Measurements from ENCODE around the gene TRABD2B. TPM values are rescaled to one million over a fixed set of nuclear protein-coding genes. Genes with fewer than 3 reads are reported as not detected.

TRABD2B gene
- polyA plus RNA-seq, 1 of the 3 experiments (the other 2 are of a cell fraction), result 0.03 TPM

DNA sequence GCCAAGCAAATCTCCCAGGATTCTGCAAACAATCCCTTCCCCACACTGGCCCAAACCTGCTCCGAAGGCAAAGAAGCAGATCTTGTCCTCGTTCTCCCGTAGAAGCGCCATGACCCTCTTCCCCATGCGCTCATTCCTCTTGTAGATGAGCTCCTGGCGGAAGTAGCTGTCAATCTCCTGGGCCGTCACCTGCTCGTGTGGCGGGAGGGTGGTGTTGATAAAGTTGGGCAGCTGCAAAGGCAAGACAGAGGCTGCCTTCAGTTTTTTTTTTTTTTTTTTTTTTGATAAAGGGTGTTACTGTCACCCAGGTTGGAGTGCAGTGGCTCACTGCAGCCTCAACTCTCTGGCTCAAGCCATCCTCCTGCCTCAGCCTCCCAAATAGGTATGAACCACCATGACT is 202.7 kb downstream of the TRABD2B start:
- H2AFZ ChIP-seq (ENCODE audit: low read depth), result no peak overlapping the region
- H3K27ac ChIP-seq (ENCODE audit: low read depth in 2 of 2, low read length in 1 of 2), result no peak overlapping the region
- TF ChIP-seq CHD2 (IDR thresholded peaks at IDR 0.05; ENCODE audit: low read length, partially characterized antibody) (no peak), MXI1 (IDR thresholded peaks at IDR 0.05; ENCODE audit: low read depth, low read length) (no peak), RAD21 (IDR thresholded peaks at IDR 0.05; ENCODE audit: low read length) (no peak), RCOR1 (IDR thresholded peaks at IDR 0.05; ENCODE audit: low read length) (no peak), NFIC (IDR thresholded peaks at IDR 0.05; ENCODE audit: borderline replicate concordance) (no peak), FOXM1 (IDR thresholded peaks at IDR 0.05; ENCODE audit: low read depth) (no peak), SIN3A (IDR thresholded peaks at IDR 0.05; ENCODE audit: borderline replicate concordance, low read depth, low read length) (no peak), GATA2 (CRISPR knock-in tag; IDR thresholded peaks at IDR 0.05) (no peak), YY1 (IDR thresholded peaks at IDR 0.05; ENCODE audit: low read depth) (no peak), FOSL2 (IDR thresholded peaks at IDR 0.05; ENCODE audit: borderline replicate concordance, low read depth) (no peak), RXRA (IDR thresholded peaks at IDR 0.05; ENCODE audit: borderline replicate concordance, low read depth) (no peak), EZH2phosphoT487 (IDR thresholded peaks at IDR 0.05; ENCODE audit: borderline replicate concordance, low read depth) (no peak), ELF1 (IDR thresholded peaks at IDR 0.05) (no peak), FOXJ3 (CRISPR knock-in tag; IDR thresholded peaks at IDR 0.05) (no peak)
- TF ChIP-seq, protein P1, sequence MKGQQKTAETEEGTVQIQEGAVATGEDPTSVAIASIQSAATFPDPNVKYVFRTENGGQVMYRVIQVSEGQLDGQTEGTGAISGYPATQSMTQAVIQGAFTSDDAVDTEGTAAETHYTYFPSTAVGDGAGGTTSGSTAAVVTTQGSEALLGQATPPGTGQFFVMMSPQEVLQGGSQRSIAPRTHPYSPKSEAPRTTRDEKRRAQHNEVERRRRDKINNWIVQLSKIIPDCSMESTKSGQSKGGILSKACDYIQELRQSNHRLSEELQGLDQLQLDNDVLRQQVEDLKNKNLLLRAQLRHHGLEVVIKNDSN (IDR thresholded peaks at IDR 0.05; ENCODE audit: borderline replicate concordance, low read depth), result no peak
- TF ChIP-seq, protein P2, sequence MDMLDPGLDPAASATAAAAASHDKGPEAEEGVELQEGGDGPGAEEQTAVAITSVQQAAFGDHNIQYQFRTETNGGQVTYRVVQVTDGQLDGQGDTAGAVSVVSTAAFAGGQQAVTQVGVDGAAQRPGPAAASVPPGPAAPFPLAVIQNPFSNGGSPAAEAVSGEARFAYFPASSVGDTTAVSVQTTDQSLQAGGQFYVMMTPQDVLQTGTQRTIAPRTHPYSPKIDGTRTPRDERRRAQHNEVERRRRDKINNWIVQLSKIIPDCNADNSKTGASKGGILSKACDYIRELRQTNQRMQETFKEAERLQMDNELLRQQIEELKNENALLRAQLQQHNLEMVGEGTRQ (IDR thresholded peaks at IDR 0.05; ENCODE audit: borderline replicate concordance, low read depth, low read length), result no peak
- no peak overlapping the region for H3K9ac ChIP-seq
- H3K9me3 ChIP-seq, result no peaks in the 10 kb centered on the region
- H3F3A ChIP-seq (replicated peaks; ENCODE audit: insufficient read depth), result no peaks in the 10 kb centered on the region
- no peaks in the 10 kb centered on the region for H3K36me3 ChIP-seq (replicated peaks in 1 of 2; ENCODE audit: control insufficient read depth in 1 of 2, insufficient read depth in 2 of 2, low read length in 1 of 2)
- no peaks in the 10 kb centered on the region for H3K9me2 ChIP-seq
- H3K4me2 ChIP-seq, result no peak overlapping the region
- H4K20me1 ChIP-seq (ENCODE audit: insufficient read depth), result no peaks in the 10 kb centered on the region
- DNase-seq, result no peak
- WGBS (ENCODE audit: low lambda C conversion rate), result 75% methylated on average over 9 of the region's 9 CpGs
- H3K4me1 ChIP-seq (ENCODE audit: control insufficient read depth in 1 of 2, insufficient read depth in 2 of 2, low read depth in 1 of 2, low read length in 1 of 2), result peaks cover 0 to 15% of the 10 kb centered on the region in 2 experiments; a peak in 1 of 4 replicates
- H3K79me2 ChIP-seq (ENCODE audit: insufficient read depth), result no peaks in the 10 kb centered on the region
- no peaks in the 10 kb centered on the region for H3K27me3 ChIP-seq (ENCODE audit: insufficient read depth)
- CTCF ChIA-PET, result interaction anchor here (1.1 kb wide), 1 partner anchor 12 kb away, joined by 4 read pairs; no protein-coding TSS in a partner anchor
- POLR2A ChIA-PET, result no interaction called here
- no peak overlapping the region for H3K4me3 ChIP-seq (ENCODE audit: low read depth in 2 of 2, low read length in 1 of 2)

DNA sequence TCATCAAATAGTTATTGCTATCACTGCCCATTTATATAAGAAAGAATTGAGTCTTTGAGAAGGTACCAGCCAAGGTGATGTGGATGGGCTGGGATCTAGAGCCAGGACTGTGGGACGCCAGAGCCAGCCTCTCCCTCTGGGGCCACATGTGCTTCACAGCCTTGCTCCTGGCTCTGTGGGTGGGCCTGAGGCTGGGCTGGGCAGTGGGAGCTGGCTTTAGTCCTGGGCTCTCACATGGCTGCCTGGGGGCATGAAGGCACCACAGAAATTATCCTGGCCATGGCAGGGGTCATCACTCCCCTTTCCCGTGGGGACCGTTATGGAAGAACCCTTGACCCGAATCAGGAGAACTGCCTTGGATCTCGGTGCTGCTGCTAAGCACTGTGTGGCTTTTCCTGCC is 203.1 kb downstream of the TRABD2B start:
- Histone ChIP-seq H3F3A (replicated peaks; ENCODE audit: insufficient read depth) (no peaks in the 10 kb centered on the region), H3K4me3 (ENCODE audit: low read depth in 2 of 2, low read length in 1 of 2) (no peak overlapping the region), H3K9me3 (no peaks in the 10 kb centered on the region), H3K27ac (ENCODE audit: low read depth in 2 of 2, low read length in 1 of 2) (no peak overlapping the region), H4K20me1 (ENCODE audit: insufficient read depth) (no peaks in the 10 kb centered on the region), H2AFZ (ENCODE audit: low read depth) (no peak overlapping the region), H3K9ac (no peak overlapping the region), H3K4me2 (no peak overlapping the region), H3K36me3 (replicated peaks in 1 of 2; ENCODE audit: control insufficient read depth in 1 of 2, insufficient read depth in 2 of 2, low read length in 1 of 2) (no peaks in the 10 kb centered on the region), H3K9me2 (no peaks in the 10 kb centered on the region), H3K4me1 (ENCODE audit: control insufficient read depth in 1 of 2, insufficient read depth in 2 of 2, low read depth in 1 of 2, low read length in 1 of 2) (peaks cover 0 to 15% of the 10 kb centered on the region in 2 experiments; a peak in 1 of 4 replicates), H3K79me2 (ENCODE audit: insufficient read depth) (no peaks in the 10 kb centered on the region), H3K27me3 (ENCODE audit: insufficient read depth) (no peaks in the 10 kb centered on the region)
- DNase-seq, result no peak
- WGBS (ENCODE audit: low lambda C conversion rate), result 23% methylated on average over 3 of the region's 5 CpGs
- ChIA-PET CTCF (interaction anchor here (1.1 kb wide), 1 partner anchor 12 kb away, joined by 4 read pairs; no protein-coding TSS in a partner anchor), POLR2A (no interaction called here)
- no peak for TF ChIP-seq MXI1 (IDR thresholded peaks at IDR 0.05; ENCODE audit: low read depth, low read length)

Data from SK-N-SH (cell line).